HG03135 (cell line): Measurements from ENCODE around the gene FGF9.

Source experiments
- ATAC-seq: cut with Tn5 transposase; IDR thresholded peaks from one replicate; pipeline ENCODE4 v1.9.1; 2021; ENCODE audit warnings: mild to moderate bottlenecking, moderate library complexity; ENCODE audit not compliant: unreplicated experiment

The FGF9 gene

DNA sequence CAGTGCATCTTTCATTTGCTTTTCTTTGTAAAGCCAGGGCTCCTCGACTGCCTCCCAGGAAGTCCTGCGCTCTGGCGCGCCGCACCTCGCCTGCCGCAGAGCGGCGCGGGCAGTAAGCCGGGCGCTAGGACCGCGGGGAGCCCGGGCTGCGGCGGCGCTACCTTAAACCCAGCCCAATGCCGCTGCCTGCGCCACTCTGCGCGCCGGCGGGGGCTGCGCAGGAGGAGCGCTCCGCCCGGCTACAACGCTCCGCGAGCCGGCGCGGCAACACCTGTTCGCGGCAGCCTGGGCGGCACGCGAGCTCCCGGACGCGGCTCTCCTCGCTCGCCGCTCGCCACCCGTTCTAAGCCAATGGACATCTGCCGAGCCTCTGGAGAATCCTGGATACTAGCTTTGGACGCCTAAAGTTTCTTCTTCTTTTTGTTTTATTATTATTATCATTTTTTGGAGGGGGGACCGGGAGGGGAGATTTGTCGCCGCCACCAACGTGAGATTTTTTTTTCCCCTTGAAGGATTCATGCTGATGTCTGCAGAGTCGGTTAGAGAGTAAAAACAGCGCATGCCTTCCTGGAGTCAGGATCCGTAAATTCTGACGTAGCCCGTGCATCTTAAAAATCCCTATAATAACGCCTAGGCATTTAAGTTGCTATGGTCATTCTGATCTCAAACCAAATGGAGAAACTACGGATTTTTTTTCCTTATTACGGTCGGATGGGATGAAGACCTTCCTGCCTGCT is at the start of gene FGF9:
Gene FGF9, plus strand, starts transcription at position 191 of the 737 bp plus-strand sequence. CDS start 840 bp downstream, outside the sequence.
- peak; percentile 74 for ATAC-seq

- no peak for ATAC-seq
Measured at GRCh38 chr13:21625366-21625765, 45.5 kb upstream of the FGF9 start.

- no peak for ATAC-seq
Measured at GRCh38 chr13:21632196-21632595, 38.7 kb upstream of the FGF9 start.

- no peak for ATAC-seq
Measured at GRCh38 chr13:21636656-21637055, 34.2 kb upstream of the FGF9 start.

DNA sequence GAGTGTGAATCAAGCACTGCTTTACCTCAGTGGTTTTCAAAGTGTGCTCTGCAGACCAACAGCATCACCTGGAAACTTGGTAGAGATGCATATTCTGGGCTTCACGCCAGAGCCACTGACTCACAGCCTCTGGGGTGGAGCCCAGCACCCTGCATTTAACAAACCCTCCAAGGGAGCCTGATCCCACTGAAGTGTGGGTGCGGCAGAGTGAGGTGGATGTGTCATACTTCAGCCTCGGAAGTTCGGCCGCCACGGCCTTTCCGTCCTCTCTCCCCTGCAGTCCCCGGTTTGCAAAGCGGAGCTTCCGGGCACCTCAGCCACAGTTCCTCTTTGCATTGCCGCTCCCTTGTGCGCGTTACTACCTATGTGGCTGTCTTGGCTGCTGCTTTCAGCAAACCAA is 33.6 kb upstream of the FGF9 start:
- ATAC-seq = no peak

DNA sequence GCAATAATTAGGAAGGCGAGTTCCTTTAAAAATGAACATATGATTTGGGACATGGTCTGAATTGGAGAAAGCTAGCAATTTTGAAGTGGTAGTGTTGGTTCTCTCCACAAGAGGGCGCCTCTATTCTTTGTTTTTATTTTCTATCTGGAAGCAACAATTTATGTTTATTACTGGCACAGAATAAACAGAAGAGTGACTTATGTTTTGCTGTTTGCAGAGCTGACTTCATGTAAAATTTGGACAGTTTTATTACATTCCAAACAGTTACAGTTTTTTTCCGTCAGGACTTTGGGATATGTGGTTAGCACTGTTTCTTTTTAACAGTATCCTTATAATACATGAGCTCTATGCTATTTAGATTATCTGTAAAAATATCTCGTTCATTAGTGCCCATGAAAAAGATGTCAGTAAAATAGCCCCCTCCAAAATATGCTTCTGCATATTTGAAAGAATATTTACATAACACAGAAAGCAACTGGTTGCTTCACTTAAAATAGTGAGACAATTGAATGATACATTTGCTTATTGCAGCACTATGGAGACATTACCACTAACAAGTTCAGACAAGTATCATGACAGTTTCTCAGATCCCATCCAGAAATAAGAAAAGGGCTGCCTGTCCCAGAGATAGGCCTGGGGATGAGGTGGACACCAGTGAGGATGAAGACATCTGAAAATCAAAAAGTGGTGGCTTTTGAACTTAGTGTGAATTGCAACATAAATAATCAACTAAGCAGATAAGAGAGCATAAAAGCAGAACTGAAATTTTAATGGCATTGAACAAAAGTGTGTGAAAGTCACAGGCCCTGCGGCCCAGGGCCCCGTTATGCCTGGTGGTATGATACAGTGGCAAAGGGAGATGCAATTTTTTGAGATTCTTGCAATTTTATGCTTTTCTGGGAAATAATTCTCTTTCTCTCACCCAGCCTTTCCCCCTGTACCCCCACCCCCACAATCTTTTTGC is 32.3 kb upstream of the FGF9 start:
- ATAC-seq = no peak

- no peak for ATAC-seq
Measured at GRCh38 chr13:21639561-21639960, 31.3 kb upstream of the FGF9 start.

DNA sequence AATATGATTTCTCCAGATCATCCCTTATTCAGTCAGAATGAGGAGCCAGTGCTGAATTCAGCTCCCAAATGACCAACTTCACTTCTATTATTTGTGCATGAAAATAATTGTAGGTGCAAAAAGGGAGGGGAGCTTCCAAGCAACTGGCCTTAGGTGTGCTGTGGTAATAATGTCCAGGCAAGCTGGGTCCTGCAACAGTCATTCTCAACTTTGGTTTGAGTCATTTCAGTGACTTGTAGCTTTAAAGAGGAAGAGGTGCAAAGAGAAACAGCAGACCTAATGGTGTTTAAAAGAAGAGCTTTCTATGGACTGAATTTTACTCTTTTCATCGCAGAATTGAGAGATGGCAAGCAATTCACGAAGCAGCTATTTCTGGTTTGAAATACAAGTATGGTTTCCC is 29.2 kb upstream of the FGF9 start:
- no peak for ATAC-seq

DNA sequence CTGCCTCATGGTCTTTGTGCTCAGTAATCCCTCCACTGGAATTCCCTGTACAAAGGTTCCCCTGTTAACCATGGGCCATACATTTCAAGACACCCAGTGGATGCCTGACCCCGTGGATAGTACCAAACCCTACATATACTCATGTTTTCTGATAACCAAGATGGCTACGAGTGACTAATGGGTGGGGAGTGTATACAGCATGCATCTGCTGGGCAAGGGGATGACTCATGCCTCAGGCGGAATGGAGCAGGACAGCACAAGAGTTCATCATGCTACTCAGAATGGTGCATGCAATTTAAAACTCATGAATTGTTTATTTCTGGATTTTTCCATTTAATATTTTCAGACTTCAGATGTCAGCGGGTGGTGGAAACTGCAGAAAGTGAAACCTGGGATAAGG is 13.3 kb upstream of the FGF9 start:
- no peak for ATAC-seq

GRCh38 chr13:21659087-21659486 is 11.8 kb upstream of the FGF9 start:
- no peak for ATAC-seq

- ATAC-seq = no peak
Measured at GRCh38 chr13:21661097-21661909, 9.6 kb upstream of the FGF9 start.

- no peak for ATAC-seq
Measured at GRCh38 chr13:21663197-21663596, 7.7 kb upstream of the FGF9 start.

DNA sequence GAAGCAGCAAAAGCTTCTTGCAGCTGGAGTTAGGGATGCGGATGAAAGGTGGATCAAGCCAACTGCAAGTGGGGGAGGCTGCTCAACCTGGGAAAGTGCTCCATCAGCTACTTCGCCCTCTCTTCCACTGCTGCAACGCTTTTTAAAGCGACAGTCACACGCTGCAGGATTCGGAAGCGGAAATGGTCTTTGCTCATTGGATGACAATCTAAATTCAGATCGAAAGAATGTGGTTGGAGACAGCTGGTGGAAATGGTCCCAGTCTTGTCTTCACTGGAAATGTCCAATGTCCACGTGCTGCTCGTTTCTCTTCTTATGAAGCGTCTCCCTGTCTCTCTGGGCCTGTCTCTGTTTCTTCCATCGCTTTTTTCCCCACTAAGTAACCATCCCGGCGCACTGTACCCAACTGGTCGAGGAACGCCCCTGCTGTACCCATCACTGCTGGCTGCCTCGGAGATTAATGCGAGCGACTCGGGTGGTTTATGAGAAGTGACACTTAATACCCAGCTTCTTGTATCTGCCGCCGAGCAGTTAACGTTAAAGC is 2.1 kb upstream of the FGF9 start:
- ATAC-seq = no peak

DNA sequence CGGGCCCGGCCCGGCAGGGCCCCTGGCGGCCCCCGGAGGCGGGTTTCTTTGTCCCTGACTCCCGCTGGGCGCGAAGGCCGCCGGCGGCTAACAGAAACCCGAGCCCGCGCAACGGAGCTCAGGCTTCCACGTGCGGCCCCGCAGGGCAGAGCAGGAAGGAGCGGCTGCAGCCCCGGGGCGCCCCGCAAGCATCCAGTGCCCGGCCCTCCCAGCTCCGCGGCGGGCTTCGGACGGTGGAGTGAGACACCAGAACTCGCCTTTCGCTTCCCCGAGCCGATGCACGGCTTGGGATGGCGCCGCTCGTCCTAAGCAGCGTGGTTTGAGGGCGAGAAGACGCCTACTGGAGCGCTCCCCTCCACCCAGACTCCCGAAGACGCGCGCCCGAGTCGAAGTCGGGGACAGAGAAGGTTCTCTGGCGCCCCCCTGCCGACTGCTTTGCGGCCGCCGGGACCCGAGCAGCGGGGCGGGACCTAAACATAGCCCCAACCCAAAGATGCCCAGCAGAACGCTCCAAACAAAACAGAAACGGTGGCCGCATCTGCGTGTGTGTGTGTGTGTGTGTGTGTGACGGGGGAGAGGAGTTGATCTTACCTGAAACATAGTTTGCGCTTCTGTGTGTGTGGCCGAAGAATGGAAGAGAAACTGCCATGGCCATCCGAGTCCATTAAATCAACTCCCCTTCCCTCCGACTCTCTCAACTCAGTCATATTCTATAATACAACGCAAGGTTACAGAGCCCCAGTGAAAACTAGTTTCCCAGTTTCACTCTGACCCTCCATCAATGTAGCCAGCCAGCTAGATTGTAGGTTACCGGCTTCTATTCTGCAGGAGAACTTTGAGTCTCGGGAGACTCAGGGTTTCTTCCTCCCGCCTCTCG is 629 bp upstream of the FGF9 start:
- peak; percentile 1 for ATAC-seq

DNA sequence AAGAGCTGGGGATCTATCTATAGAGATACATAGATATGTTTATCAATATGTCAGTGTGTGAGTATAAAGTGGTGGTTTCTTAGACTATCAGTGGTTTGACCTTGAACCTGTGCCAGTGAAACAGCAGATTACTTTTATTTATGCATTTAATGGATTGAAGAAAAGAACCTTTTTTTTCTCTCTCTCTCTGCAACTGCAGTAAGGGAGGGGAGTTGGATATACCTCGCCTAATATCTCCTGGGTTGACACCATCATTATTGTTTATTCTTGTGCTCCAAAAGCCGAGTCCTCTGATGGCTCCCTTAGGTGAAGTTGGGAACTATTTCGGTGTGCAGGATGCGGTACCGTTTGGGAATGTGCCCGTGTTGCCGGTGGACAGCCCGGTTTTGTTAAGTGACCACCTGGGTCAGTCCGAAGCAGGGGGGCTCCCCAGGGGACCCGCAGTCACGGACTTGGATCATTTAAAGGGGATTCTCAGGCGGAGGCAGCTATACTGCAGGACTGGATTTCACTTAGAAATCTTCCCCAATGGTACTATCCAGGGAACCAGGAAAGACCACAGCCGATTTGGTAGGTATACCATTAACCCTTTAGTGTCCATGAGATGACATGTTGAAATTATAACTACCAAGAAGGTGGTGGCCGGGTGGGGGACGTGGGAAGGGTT is 880 bp downstream of the FGF9 start:
- no peak for ATAC-seq

DNA sequence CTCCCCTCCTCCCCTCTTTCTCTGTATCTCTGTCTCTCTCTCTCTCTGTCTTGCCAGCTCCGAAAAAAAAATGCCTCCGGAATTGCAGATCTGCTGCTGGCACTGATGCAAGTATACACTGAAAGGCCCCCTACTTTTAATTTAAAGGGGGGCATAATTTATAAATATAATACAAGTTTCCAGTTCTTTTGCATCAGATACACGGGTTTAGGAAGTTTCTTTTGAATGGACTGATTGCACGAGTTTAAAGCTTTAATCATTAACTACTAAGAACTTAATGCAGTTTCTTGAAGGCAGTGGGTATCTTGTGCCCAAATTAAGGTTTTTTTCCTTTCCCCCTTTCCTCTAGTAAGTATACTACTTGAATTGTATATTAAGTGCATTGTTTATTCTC is 1.4 kb downstream of the FGF9 start:
- ATAC-seq = no peak

GRCh38 chr13:21672796-21673538 is 2.1 kb downstream of the FGF9 start:
- no peak for ATAC-seq

- peak; percentile 26 for ATAC-seq
Measured at GRCh38 chr13:21673539-21673788, 2.6 kb downstream of the FGF9 start.
